Glutamatergic neuron (in vitro differentiated cells): ENCODE measurements around the gene C2orf76. TPM values are rescaled to one million over a fixed set of nuclear protein-coding genes. Genes with fewer than 3 reads are reported as not detected.

Experiments
- DNase-seq: peaks from one replicate; pipeline ENCODE4 v3.0.0; 2022
- H3K27ac Mint-ChIP-seq: one replicate; pipeline ENCODE4 v1.8.0; 2020; ENCODE audit warnings: mild to moderate bottlenecking, mixed read lengths, inconsistent platforms; ENCODE audit not compliant: unreplicated experiment
- H3K27me3 Mint-ChIP-seq: one replicate; pipeline ENCODE4 v1.8.0; 2020; ENCODE audit warnings: mild to moderate bottlenecking, moderate library complexity, mixed read lengths, inconsistent platforms; ENCODE audit not compliant: unreplicated experiment
- H3K36me3 Mint-ChIP-seq: one replicate; pipeline ENCODE4 v1.8.0; 2020; ENCODE audit warnings: mild to moderate bottlenecking, mixed read lengths, inconsistent platforms; ENCODE audit not compliant: unreplicated experiment
- H3K4me1 Mint-ChIP-seq: one replicate; pipeline ENCODE4 v1.8.0; 2020; ENCODE audit warnings: mild to moderate bottlenecking, low read depth, mixed read lengths, inconsistent platforms; ENCODE audit not compliant: unreplicated experiment
- H3K4me3 Mint-ChIP-seq: one replicate; pipeline ENCODE4 v1.8.0; 2020; ENCODE audit warnings: mild to moderate bottlenecking, mixed read lengths, inconsistent platforms; ENCODE audit not compliant: unreplicated experiment
- H3K9me3 Mint-ChIP-seq: one replicate; pipeline ENCODE4 v1.8.0; 2020; ENCODE audit warnings: mild to moderate bottlenecking, moderate library complexity, mixed read lengths, inconsistent platforms; ENCODE audit not compliant: unreplicated experiment
- total RNA-seq: library from RNA; stranded (reverse); fragmentation: NEBNext Ultra II Directional; extraction: Animal tissue kit (Norgen Biotek cat#: 25700); gene quantifications from one replicate; pipeline ENCODE4 v1.2.1, GENCODE V29; 2021; ENCODE audit not compliant: unreplicated experiment
- TF ChIP-seq, protein P1 (sequence below): fragments of 200-600 bp; sonication (generic); IDR thresholded peaks from one replicate; pipeline ENCODE4 v1.5.0; 2021; ENCODE audit not compliant: partially characterized antibody, unreplicated experiment

C2orf76 gene
- total RNA-seq, 1 donor from 2014 or later, result 10.4 TPM

GRCh38 chr2:119364798-119365197 lies 1.8 kb downstream of the C2orf76 start:
- H3K4me1 Mint-ChIP-seq, result peaks cover 15% of the 10 kb centered on the region
- H3K27ac Mint-ChIP-seq, result no peak overlapping the region
- H3K27me3 Mint-ChIP-seq, result peaks cover 2% of the 10 kb centered on the region
- peaks cover 11% of the 10 kb centered on the region for H3K9me3 Mint-ChIP-seq
- TF ChIP-seq, protein P1, sequence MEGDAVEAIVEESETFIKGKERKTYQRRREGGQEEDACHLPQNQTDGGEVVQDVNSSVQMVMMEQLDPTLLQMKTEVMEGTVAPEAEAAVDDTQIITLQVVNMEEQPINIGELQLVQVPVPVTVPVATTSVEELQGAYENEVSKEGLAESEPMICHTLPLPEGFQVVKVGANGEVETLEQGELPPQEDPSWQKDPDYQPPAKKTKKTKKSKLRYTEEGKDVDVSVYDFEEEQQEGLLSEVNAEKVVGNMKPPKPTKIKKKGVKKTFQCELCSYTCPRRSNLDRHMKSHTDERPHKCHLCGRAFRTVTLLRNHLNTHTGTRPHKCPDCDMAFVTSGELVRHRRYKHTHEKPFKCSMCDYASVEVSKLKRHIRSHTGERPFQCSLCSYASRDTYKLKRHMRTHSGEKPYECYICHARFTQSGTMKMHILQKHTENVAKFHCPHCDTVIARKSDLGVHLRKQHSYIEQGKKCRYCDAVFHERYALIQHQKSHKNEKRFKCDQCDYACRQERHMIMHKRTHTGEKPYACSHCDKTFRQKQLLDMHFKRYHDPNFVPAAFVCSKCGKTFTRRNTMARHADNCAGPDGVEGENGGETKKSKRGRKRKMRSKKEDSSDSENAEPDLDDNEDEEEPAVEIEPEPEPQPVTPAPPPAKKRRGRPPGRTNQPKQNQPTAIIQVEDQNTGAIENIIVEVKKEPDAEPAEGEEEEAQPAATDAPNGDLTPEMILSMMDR, result no peak
- H3K36me3 Mint-ChIP-seq, result no peaks in the 10 kb centered on the region
- no peak for DNase-seq
- peak overlapping the region; percentile 66 for H3K4me3 Mint-ChIP-seq

DNA sequence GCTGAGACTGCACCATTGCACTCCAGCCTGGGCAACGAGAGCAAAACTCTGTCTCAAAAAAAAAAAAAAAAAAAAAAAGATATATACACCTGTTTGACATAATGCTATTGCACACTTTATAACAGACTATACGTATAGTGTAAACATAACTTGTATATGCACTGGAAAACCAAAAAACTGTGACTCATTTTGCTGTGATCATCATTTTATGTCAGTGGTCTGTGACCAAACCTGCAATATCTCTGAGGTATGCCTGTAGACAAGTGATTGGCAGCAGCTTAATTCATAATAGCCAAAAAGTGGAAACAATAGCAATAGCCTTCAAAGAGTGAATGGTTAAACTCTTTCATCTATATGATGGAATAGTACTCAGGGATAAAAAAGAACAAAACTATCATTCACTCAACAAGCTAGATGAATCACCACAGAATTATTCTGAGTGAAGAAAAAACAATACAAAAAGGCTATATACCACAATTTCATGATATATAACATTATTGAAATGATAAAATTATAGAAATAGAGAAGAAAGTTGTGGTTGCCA lies 6.1 kb downstream of the C2orf76 start:
- H3K36me3 Mint-ChIP-seq, result no peaks in the 10 kb centered on the region
- H3K4me1 Mint-ChIP-seq, result peaks cover 5% of the 10 kb centered on the region
- H3K27ac Mint-ChIP-seq, result no peak overlapping the region
- H3K9me3 Mint-ChIP-seq, result no peaks in the 10 kb centered on the region
- no peaks in the 10 kb centered on the region for H3K27me3 Mint-ChIP-seq
- H3K4me3 Mint-ChIP-seq, result no peak overlapping the region
- DNase-seq, result no peak
- TF ChIP-seq, protein P1, result no peak

DNA sequence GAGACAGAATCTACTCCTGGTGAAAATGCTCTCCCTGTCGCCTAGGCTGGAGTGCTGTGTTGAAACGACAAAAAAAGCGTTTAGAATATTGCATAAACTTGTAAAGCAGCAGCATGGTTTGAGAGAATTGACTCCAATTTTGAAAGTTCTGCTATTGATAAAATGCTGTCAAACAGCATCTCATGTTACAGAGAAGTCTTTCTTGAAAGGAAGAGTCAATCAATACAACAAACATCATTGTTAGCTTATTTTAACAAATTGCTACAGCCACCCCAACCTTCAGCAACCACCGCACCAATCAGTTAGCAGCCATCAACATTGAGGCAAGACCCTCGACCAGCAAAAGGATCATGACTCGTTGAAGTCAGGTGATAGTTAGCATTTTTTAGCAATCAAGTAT lies 6.9 kb downstream of the C2orf76 start:
- H3K36me3 Mint-ChIP-seq, result no peaks in the 10 kb centered on the region
- DNase-seq, result no peak
- H3K9me3 Mint-ChIP-seq, result no peaks in the 10 kb centered on the region
- H3K27me3 Mint-ChIP-seq, result no peaks in the 10 kb centered on the region
- no peaks in the 10 kb centered on the region for H3K4me1 Mint-ChIP-seq
- no peak overlapping the region for H3K4me3 Mint-ChIP-seq
- TF ChIP-seq, protein P1, result no peak
- no peak overlapping the region for H3K27ac Mint-ChIP-seq

- no peaks in the 10 kb centered on the region for H3K36me3 Mint-ChIP-seq
- H3K9me3 Mint-ChIP-seq, result no peaks in the 10 kb centered on the region
- no peaks in the 10 kb centered on the region for H3K27me3 Mint-ChIP-seq
- TF ChIP-seq, protein P1, result no peak
- H3K4me3 Mint-ChIP-seq, result no peak overlapping the region
- DNase-seq, result no peak
- peaks cover 2% of the 10 kb centered on the region for H3K4me1 Mint-ChIP-seq
- no peak overlapping the region for H3K27ac Mint-ChIP-seq
Observed at GRCh38 chr2:119354860-119355259, 11.8 kb downstream of the C2orf76 start.

DNA sequence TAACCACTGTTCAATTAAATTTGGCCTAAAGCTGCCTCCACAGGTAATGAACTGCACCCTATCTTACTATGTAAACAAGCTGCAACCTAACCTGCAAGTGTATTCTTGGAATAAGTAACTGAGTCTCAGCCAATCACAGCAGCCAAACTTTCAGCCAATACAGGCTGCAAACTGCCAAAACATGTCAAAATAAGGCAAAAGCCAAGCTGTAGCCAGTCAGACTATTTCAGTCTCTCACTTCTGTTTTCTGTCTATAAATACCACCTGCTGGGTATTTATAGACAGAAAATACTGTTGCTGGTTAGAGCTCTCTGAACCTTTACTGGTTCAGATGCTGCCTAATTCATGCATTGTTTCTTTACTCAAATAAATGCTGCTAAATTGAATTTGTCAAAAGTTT lies 14.3 kb downstream of the C2orf76 start:
- no peaks in the 10 kb centered on the region for H3K36me3 Mint-ChIP-seq
- no peaks in the 10 kb centered on the region for H3K9me3 Mint-ChIP-seq
- no peak overlapping the region for H3K4me3 Mint-ChIP-seq
- no peak overlapping the region for H3K27ac Mint-ChIP-seq
- H3K27me3 Mint-ChIP-seq, result no peaks in the 10 kb centered on the region
- DNase-seq, result no peak
- TF ChIP-seq, protein P1, result no peak
- peaks cover 2% of the 10 kb centered on the region for H3K4me1 Mint-ChIP-seq
